Measurements from ENCODE around the gene SH3RF3.

DNA sequence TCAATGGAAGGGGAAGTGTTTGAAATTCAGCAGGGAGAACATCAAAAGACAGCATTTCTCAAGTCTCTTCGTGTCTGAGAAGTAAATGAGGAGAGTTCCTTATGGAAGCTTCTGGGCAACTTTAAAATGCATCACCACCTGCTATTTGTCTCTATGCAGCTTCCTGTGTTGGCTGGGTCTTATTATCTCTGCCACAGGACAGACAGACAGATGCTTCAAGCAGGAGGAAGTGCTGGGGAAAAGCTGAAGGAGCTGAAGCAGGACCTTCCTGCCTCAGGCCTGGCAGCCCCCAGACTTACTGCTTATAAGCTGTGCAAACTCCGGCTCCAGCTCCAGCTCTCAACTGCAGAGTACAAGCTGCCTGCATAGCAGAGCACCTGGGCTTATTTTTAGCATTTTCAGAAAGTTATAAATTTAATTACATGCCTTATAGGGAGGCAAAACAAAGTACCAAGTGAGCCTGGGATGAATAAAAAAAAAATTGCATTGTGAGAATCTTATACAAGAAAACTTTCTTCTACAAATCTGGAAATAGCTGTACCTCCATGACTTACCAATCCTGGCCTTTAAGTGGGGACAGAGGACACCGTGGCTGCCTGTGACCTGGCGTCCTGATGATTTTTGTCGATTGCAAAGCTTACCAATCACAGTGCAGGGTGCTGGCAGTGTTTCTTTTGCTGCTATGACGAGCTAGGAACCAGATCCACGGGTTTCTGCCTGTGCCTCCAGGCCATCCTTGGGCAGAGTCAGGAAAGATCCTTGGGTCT, 278.5 kb downstream of the SH3RF3 start:
- no peak for TF ChIP-seq YY1 (IDR thresholded peaks at IDR 0.05; ENCODE audit: insufficient read depth, insufficient read length)
- TF ChIP-seq ZNF274 (IDR thresholded peaks at IDR 0.05; ENCODE audit: low read depth, low read length): no peak

Measured in NT2/D1 (cell line).